Right lobe of liver (tissue), 6 donors: ENCODE results near the gene MAP7. TPM values are rescaled to one million over a fixed set of nuclear protein-coding genes. Genes with fewer than 3 reads are reported as not detected.

Experiments used
- ATAC-seq, 4 donors: fragments of 200-7000 bp; cut with Tn5 transposase; one replicate each; pipeline ENCODE4 v1.9.1; 2020; ENCODE audit warnings: mild to moderate bottlenecking in 4 of 4, moderate library complexity in 4 of 4
- DNase-seq, 3 donors: peaks; one replicate each; pipeline ENCODE4 v3.0.0-alpha.2; 2020
- H3K27ac ChIP-seq, 3 donors: fragments of 200-600 bp; one replicate each; pipeline ENCODE4 v1.8.0; 2022
- H3K27me3 ChIP-seq, 2 donors: fragments of 200-600 bp; one replicate each; pipeline ENCODE4 v1.8.0; 2022
- H3K36me3 ChIP-seq, 4 donors: fragments of 200-600 bp; sonication (generic) in 1 of 4; one replicate each; pipeline versions ENCODE4 v1.5.1 to v1.8.0; 2017 to 2022; ENCODE audit warnings: control low read depth in 1 of 4
- H3K4me1 ChIP-seq, 4 donors: fragments of 200-600 bp; sonication (generic) in 1 of 4; one replicate each; pipeline versions ENCODE4 v1.5.1 to v1.8.0; 2017 to 2022; ENCODE audit warnings: control low read depth in 1 of 4
- H3K4me3 ChIP-seq, 3 donors: fragments of 200-600 bp; one replicate each; pipeline ENCODE4 v1.8.0; 2022
- H3K9me3 ChIP-seq, 4 donors: fragments of 200-600 bp; sonication (generic) in 1 of 4; one replicate each; pipeline versions ENCODE4 v1.5.1 to v1.8.0; 2017 to 2022; ENCODE audit warnings: control low read depth in 1 of 4
- CTCF ChIP-seq, 4 donors: fragments of 200-600 bp in 3 of 4; fragments of 450-650 bp in 1 of 4; IDR thresholded peaks; one replicate each; pipeline versions ENCODE4 v1.5.1 to v1.8.0; 2016 to 2022; ENCODE audit warnings: antibody characterized with exemption in 4 of 4, mild to moderate bottlenecking in 2 of 4
- POLR2A ChIP-seq: fragments of 450-650 bp; IDR thresholded peaks from one replicate; pipeline ENCODE4 v1.6.1; 2017; ENCODE audit warnings: antibody characterized with exemption, mild to moderate bottlenecking
- WGBS: methylation state at CpG from one replicate; pipeline ENCODE4 v1.1.6; 2018; ENCODE audit warnings: low coverage, low lambda C conversion rate; ENCODE audit not compliant: insufficient coverage; ENCODE audit errors: missing lambda C conversion rate; 5-methylcytosine and 5-hydroxymethylcytosine counted together
- intact Hi-C, 2 donors: fragments of 100-400 bp; cut with DNase I; formaldehyde crosslinking; loops; one replicate each; pipeline versions ENCODE4 v1.11.2 to v1.14.1; 2022
- total RNA-seq, 6 experiments: library from RNA; depleted of rRNA in 2 of 6; stranded (reverse); fragments of >200 nt in 2 of 6; fragmentation: NEBNext Ultra II Directional in 3 of 6; extraction: Animal tissue kit (Norgen Biotek cat#: 25700) in 3 of 6; gene quantifications; one replicate each; pipeline versions ENCODE4 v1.1.0 to v1.2.4, GENCODE V29; 2016 to 2023
- donor health status: DM: no; HTN: yes; CAD: no.
- donor health status: DM: no; HTN: no; CAD: no.
- donor health status: DM: no; HTN: no; CAD: no.
- donor health status: DM: no; HTN: yes; CAD: no.
- donor health status: DM: no; HTN: yes; CAD: no.

The MAP7 gene
- total RNA-seq, 6 experiments from 2014 or later, result 14.8 to 20.9 (median 17.9) TPM

- peaks cover 0 to 14% (median 0%) of the 10 kb centered on the region in 4 donors for H3K36me3 ChIP-seq
- H3K27ac ChIP-seq, result no peak overlapping the region
- no peaks in the 10 kb centered on the region for H3K9me3 ChIP-seq
- no peaks in the 10 kb centered on the region for H3K4me1 ChIP-seq
- H3K27me3 ChIP-seq, result no peaks in the 10 kb centered on the region
- DNase-seq, result no peak
- TF ChIP-seq CTCF (IDR thresholded peaks at IDR 0.05) (no peak), POLR2A (no peak)
- 73% methylated on average over 2 of the region's 2 CpGs for WGBS
- intact Hi-C loops, result no loop called here
- no peak overlapping the region for H3K4me3 ChIP-seq
- ATAC-seq, result no peak
Observed at GRCh38 chr6:136347847-136348246, 202.4 kb downstream of the MAP7 start.

- Histone ChIP-seq H3K9me3 (no peaks in the 10 kb centered on the region), H3K36me3 (peaks cover 0 to 14% (median 0%) of the 10 kb centered on the region in 4 donors), H3K27me3 (no peaks in the 10 kb centered on the region), H3K27ac (no peak overlapping the region), H3K4me3 (no peak overlapping the region), H3K4me1 (no peaks in the 10 kb centered on the region)
- ATAC-seq (no peak), DNase-seq (no peak)
- intact Hi-C loops, result no loop called here
- TF ChIP-seq POLR2A (no peak), CTCF (IDR thresholded peaks at IDR 0.05) (no peak)
- 96% methylated on average over 2 of the region's 2 CpGs for WGBS
Observed at GRCh38 chr6:136345145-136345544, 205.1 kb downstream of the MAP7 start.

GRCh38 chr6:136344420-136344819 lies 205.8 kb downstream of the MAP7 start:
- intact Hi-C loops, result no loop called here

GRCh38 chr6:136343700-136344099 lies 206.5 kb downstream of the MAP7 start:
- H3K9me3 ChIP-seq, result no peaks in the 10 kb centered on the region
- ATAC-seq, result no peak
- 92% methylated on average over 1 of the region's 1 CpG for WGBS
- no peak for DNase-seq
- no peak overlapping the region for H3K27ac ChIP-seq
- TF ChIP-seq POLR2A, result no peak
- no peak for TF ChIP-seq CTCF (IDR thresholded peaks at IDR 0.05)
- no peak overlapping the region for H3K4me3 ChIP-seq
- H3K27me3 ChIP-seq, result no peaks in the 10 kb centered on the region
- peaks cover 0 to 14% (median 0%) of the 10 kb centered on the region in 4 donors for H3K36me3 ChIP-seq
- intact Hi-C loops, result no loop called here
- no peaks in the 10 kb centered on the region for H3K4me1 ChIP-seq

More at GRCh38 chr6:136344420-136344819, 205.8 kb downstream of the MAP7 start:
- no peaks in the 10 kb centered on the region for H3K27me3 ChIP-seq
- ATAC-seq (no peak), DNase-seq (no peak)
- TF ChIP-seq CTCF (IDR thresholded peaks at IDR 0.05), result no peak
- no peak for TF ChIP-seq POLR2A
- no peaks in the 10 kb centered on the region for H3K4me1 ChIP-seq
- H3K27ac ChIP-seq, result no peak overlapping the region
- H3K36me3 ChIP-seq, result peaks cover 0 to 14% (median 0%) of the 10 kb centered on the region in 4 donors
- H3K4me3 ChIP-seq, result no peak overlapping the region
- no peaks in the 10 kb centered on the region for H3K9me3 ChIP-seq
- WGBS, result 81% methylated on average over 2 of the region's 2 CpGs

GRCh38 chr6:136343275-136343674 lies 206.9 kb downstream of the MAP7 start:
- WGBS, result 56% methylated on average over 2 of the region's 2 CpGs
- DNase-seq, result no peak

More at GRCh38 chr6:136343275-136343674, 206.9 kb downstream of the MAP7 start:
- intact Hi-C loops, result no loop called here
- no peaks in the 10 kb centered on the region for H3K4me1 ChIP-seq
- no peaks in the 10 kb centered on the region for H3K27me3 ChIP-seq
- H3K9me3 ChIP-seq, result no peaks in the 10 kb centered on the region
- peaks cover 0 to 14% (median 0%) of the 10 kb centered on the region in 4 donors for H3K36me3 ChIP-seq
- no peak for ATAC-seq
- no peak overlapping the region for H3K27ac ChIP-seq
- no peak overlapping the region for H3K4me3 ChIP-seq
- TF ChIP-seq POLR2A, result no peak
- TF ChIP-seq CTCF (IDR thresholded peaks at IDR 0.05), result no peak
